GM18507 (cell line): Measurements from ENCODE around the gene ENPP6.
A peak's percentile ranks its signal among the peaks of the same experiment; 100 is the strongest.

ENCODE experiments used
- DNase-seq: peaks from one replicate; pipeline ENCODE4 v3.0.0; 2011; ENCODE audit warnings: low read depth; ENCODE audit not compliant: insufficient read length; ENCODE audit errors: extremely low spot score
- FAIRE-seq: peaks from 2 replicates; lab custom pipeline; 2011; peaks lifted over from hg19 to GRCh38; lab: Jason Lieb, UNC

The ENPP6 gene

GRCh38 chr4:184196730-184197385 lies 20.8 kb downstream of the ENPP6 start:
- no peak for DNase-seq
- FAIRE-seq = no peak

DNA sequence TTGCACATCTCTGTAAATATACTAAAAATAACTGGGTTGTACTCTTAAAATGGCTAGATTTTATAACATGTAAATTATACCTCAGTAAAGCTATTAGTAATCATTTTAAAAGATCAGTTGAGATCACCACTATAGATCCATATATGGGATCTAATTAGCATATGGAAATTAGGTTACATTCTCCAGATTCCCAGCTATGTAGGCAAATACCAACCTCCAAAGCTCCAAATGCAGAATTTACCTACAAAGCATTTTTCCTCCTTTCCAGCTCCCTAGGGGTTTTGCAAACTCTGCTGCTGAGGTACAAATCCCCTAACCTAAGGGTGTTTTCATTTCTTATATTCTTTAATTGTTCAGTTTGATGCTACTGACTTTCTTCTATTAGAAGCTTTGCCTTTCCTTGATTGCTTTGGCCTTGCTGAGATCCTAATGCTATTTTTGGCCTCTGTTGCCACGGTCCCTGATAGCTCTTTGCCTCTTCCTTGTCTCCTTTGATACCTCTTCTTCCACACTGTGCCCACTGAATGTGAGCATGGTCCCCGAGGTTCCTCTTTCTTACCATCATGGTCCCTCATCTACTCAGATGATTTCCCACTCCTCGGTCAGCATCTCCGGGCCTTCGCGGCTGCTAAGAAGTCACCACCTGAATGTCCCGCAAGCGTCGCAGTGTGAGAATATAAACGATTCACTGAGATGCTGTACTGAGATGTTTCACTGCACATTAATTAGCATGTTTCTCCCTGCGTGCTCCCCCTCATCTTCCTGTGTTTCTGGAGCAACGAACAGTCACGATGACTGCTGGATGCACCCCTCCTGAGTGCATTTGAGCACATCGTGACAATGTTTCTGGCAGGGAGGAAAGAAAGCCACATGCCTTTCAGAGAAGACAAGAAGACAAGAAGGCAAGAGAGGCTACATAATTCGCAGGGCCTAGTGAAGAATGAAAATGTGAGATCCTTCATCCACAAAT lies 23.8 kb downstream of the ENPP6 start:
- FAIRE-seq = no peak
- no peak for DNase-seq

DNA sequence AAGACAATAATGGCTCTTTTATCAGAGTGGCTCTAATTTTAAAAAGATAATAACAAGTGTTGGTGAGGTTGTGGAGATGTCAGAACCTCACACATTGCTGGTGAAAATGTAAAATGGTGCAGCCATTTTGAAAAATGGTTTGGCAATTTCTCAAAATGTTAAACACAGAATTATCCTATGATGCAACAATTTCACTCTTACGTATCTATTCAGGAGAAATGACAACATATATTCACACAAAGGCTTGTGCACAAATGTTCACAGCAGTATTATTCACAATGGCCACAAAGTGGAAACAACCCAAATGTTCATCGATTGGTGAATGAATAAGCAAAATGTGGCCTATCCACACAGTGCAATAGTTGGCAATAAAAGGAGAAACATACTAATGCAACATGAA lies 24.7 kb downstream of the ENPP6 start:
- FAIRE-seq = no peak
- DNase-seq = no peak

DNA sequence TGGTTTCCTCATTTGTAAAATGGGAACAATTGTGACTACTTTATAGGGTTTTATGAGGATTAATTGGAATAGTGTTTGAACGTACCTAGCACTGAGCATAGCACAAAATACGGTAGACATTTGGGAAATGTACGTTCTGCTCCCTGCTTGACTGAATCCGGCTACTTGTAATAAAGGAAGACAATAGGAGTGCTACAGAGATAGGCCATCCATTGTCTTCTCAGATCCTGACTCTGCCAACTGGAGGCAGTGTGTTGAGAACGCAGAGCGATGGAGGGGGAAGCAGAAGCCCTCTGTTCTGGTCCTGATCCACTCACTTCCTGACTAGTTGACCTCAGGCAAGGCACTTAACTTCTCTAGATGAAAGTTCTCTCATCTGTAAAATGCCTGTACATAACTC lies 26.4 kb downstream of the ENPP6 start:
- FAIRE-seq = no peak
- DNase-seq = no peak

GRCh38 chr4:184190711-184191110 lies 27.0 kb downstream of the ENPP6 start:
- DNase-seq (no peak), FAIRE-seq (no peak)

DNA sequence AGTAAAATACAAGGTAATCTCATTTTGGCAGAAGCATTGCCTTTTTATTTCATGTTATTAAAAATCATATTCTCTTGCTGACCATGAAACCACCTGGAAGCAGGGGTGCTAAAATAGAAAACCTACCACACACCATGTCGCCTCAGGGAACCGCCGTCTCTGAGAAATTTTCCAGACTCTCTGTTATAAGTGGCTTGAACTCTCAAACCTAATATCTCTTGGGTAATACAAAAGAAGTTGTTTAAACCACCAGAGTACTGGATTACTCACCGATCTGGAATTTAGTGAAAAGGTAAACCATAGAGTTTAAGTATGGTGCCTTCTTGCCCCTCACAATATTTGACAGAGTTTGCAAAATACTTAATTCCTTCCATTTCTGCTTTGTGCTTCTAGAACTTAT lies 27.7 kb downstream of the ENPP6 start:
- DNase-seq (no peak), FAIRE-seq (no peak)

DNA sequence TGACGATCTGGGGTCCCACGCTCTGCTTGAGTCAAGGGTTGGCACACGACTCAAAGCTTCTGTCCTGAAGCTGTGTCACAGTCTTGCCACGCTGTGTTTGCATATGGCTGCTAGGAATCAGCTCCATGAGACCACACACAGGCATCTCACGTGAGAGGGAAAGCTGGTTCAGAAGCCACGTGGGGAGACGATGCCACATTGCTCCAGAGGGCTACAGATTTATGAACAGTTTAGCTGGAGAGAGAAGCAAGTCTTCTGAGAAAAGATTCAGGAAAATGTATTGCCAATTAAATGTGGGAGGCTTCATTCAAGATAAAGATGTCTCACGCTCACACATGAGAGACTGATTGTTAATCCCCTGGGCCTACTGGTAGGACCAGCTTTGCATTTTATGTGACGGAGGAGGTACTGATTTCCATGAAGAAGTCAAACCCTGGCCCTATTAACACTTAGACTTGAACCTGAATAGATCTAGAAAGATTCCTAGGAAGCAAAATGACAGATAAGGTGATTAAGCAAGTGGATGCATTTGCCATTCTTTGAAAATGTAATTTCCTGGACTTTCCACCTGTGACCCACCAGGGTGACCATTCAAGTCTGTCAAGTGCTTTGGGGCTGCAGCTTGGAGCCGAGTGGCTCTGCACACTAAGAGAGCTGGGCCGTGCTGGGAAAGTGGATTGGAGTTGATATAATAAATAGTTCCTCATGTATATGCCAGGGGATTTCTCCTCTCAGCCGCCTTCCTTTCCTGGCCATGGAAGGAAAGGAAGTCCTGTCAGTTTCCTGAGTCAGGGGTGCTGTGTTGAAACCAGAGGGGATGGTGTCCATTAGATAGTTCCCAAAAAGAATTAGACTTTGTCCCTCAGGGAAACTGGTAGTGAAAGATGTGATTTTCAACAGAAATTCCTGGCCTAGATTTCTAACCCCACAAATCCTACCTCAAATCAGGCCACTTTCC lies 29.0 kb downstream of the ENPP6 start:
- DNase-seq = no peak
- no peak for FAIRE-seq

GRCh38 chr4:184177271-184177670 lies 40.4 kb downstream of the ENPP6 start:
- FAIRE-seq = no peak
- DNase-seq = no peak

DNA sequence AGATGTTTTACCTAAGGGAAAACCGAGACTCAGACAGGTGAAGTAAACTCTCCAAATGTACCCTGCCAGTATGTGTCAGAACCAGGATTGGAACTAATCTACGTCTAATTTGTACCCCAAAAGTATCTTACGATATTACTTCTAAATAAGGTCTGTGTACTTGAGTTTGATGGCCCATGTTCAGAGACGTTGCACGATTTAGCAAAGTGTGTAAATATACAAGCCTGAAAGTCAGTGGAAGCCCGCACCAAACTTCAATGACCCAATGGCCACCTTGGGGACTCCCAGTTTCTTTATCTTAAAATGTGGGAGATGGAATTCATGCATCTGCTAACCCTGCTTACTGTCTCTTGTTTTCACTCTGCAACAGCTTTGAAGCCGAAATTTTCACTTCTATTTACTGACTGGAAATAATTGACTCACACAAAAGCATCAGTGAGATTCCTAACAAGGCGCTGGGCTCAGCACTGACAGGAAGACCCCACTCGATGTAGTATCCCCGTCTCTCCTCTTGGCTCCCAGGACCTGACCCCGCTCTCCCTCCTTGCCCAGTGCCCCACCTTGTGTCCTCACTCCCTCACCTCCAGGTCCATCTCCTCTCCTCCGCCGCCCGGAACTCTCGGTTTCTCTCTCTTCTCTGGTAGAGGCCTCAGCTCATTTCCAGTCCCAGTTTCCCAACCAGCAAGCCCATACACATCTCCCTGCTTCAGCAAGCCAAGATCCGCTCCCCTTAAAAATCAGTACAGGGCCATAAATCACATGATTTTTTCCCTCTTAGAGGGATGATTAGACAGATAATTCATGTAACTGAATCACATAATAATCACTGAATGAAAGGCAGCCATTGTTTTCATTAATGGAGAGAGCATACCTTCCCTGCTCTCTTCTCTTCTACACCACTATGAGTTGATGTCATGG lies 42.8 kb downstream of the ENPP6 start:
- DNase-seq = no peak
- no peak for FAIRE-seq

DNA sequence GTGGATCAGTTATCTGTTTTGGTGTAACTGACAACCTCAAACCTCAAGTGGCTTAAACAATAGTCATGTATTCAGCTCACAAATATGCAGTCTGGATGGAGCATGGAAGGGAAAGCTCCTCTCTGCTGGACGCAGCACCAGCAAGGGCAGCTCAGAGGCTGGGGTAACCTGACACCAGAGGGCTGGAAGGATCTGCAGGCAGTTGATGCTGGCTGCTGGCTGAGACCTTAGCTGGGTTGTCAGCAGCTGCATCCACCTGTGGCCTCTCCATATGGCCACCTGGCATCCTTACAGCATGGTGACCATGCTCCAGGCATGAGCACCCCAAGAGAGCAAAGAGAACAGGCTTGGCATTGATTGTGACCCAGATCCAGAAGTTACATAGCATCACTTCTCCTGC lies 46.7 kb downstream of the ENPP6 start:
- FAIRE-seq = no peak
- no peak for DNase-seq

DNA sequence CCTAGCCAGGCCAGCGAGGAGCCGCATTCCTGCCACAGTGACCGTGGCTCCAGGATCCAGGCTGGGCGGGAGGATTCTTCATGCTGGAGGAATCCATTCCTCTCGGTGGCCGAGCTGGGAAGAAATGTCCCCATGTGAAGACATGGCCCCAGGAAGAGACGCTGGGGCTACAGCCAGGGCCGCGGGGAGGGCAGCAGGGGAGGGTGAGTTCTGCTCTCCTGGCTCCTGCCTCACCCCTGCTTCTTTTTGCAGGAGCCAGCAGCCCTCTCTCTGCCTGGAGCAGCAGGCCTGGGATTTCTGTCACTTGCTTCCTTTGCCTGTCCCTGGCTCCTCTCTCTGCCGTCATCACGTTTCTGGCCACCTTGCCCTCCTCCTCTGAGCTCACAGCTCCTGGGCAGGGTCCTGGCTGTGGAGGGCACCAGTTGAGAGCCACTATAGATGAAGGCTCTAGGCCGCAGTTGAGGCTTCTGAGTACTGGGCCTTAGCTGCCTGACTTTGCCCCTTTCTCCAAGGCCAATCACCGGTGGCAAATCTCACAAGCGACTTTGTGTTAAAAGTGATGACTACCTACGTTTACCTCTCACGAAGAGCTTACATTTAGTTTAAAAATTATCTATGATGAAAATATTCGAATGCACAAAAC lies 48.3 kb downstream of the ENPP6 start:
- DNase-seq (no peak), FAIRE-seq (no peak)

- peak; percentile 64 for DNase-seq
- FAIRE-seq = peak; percentile 72
These were observed 49.2 kb downstream of the ENPP6 start for GRCh38 chr4:184168406-184169019.

DNA sequence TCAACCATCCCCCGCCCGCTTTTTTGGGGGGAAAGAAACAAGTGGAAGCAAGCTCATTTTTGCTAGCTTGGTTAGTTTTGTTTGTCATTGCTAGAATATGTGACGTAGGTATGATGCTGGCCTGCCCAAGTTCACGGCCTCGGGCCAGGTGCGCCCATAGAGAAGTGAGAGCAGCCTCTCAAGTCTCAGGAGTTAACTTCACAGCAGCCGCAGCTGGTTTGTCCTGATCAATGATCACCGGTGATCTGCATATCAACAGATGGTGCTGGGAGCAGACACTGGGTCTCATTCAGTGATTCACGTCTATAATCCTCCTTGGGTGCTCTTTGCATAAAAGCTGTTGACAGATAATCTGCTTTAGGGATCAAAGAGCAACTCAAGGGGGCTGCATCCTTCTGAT lies 50.1 kb downstream of the ENPP6 start:
- FAIRE-seq = peak; percentile 38
- DNase-seq = no peak

DNA sequence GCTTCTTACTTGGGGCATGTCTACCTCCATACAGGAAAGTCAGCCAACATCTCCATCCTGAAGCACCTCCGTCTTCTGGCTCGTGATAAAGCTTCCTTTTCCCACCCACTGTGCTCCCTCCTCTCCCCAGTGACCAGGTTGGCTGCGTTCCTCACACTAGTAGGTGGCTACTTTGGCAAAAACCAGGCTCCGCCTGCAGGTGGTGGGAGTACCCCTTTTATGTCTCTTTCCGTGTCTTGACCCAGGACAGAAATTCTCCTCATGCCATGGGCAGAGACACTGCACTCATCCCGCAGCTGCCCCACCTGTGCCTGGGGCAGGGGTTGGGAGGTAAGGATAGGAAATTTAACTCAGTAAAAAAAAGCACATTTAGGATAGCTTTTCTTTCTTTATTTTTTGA lies 50.9 kb downstream of the ENPP6 start:
- FAIRE-seq (no peak), DNase-seq (no peak)

DNA sequence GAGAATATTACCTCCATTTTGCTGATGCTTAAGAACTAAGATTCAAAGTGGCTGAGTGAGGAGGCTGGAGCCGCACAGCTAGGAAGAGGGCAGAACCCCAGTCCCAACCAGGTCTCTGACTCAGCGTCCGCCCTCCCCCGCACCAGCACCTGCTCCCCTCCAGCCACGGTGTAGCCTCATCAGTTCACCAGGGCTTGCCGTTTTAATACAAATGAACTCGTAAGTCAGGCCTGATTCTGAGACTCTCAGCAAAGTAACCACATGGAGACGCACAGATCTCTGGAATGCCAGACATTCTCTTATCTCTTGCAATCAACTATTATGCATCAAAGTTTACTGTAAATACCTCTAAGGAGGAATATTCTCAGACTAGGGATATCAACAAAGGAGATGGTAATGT lies 52.4 kb downstream of the ENPP6 start:
- FAIRE-seq (no peak), DNase-seq (no peak)

- no peak for DNase-seq
- FAIRE-seq = no peak
These were observed 53.9 kb downstream of the ENPP6 start for GRCh38 chr4:184163813-184164212.

- DNase-seq = no peak
- FAIRE-seq = no peak
These were observed 55.1 kb downstream of the ENPP6 start for GRCh38 chr4:184162596-184162995.

- no peak for FAIRE-seq
- no peak for DNase-seq
These were observed 60.4 kb downstream of the ENPP6 start for GRCh38 chr4:184157322-184157721.
